LNCAP (cell line): ENCODE measurements around the gene PDE4D.

Source experiments
- TF ChIP-seq, protein P1 (sequence below): fragments of 450-650 bp; IDR thresholded peaks from 2 replicates; pipeline ENCODE4 v1.5.1; 2017; ENCODE audit warnings: mild to moderate bottlenecking

Gene PDE4D

DNA sequence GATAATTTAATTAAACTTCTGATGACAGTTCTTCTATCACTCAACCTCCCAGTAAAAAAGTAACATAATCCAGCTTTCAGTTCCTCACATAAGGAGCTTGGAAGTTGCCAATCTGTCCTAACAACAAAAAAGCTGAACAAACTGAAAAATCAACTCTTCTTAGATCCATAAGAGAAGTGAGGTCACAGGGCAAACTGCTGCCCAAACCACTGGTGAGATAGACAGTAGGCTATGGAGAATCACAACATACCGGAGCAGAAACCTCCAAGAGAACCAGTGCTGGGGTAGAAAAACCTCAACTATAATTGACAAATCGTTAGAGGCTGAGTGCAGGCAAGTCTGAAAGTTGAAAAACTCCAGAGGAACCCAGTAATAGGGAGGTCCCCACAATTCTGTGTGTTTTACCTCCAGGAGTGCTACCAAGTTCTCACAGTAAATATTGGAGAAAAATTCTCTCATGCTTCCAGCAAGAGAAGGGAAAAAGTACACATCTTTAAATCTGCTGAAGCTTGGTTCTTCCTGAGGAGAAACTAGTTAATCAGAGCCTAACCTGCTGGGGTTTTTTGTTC lies 300.0 kb downstream of the PDE4D start:
- TF ChIP-seq, protein P1, sequence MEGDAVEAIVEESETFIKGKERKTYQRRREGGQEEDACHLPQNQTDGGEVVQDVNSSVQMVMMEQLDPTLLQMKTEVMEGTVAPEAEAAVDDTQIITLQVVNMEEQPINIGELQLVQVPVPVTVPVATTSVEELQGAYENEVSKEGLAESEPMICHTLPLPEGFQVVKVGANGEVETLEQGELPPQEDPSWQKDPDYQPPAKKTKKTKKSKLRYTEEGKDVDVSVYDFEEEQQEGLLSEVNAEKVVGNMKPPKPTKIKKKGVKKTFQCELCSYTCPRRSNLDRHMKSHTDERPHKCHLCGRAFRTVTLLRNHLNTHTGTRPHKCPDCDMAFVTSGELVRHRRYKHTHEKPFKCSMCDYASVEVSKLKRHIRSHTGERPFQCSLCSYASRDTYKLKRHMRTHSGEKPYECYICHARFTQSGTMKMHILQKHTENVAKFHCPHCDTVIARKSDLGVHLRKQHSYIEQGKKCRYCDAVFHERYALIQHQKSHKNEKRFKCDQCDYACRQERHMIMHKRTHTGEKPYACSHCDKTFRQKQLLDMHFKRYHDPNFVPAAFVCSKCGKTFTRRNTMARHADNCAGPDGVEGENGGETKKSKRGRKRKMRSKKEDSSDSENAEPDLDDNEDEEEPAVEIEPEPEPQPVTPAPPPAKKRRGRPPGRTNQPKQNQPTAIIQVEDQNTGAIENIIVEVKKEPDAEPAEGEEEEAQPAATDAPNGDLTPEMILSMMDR: no peak

DNA sequence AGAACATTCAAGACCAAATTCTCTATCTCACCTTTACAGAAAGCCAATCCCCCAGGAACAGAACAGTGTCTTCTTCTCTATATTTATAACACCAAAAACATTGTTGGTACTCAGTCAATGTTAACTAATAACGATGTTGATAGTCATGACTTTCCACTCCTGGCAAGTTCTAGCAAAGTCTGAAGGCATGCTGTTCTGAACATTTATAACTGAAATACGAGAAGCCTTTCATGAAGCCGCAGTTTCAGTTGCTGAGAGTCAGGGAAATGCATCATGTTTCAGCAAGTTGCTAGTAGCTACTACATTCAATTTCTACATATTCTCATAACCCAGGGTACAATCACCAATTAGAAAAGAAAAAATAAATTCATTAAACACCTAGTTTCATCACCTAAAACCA lies 301.4 kb downstream of the PDE4D start:
- TF ChIP-seq, protein P1: no peak

DNA sequence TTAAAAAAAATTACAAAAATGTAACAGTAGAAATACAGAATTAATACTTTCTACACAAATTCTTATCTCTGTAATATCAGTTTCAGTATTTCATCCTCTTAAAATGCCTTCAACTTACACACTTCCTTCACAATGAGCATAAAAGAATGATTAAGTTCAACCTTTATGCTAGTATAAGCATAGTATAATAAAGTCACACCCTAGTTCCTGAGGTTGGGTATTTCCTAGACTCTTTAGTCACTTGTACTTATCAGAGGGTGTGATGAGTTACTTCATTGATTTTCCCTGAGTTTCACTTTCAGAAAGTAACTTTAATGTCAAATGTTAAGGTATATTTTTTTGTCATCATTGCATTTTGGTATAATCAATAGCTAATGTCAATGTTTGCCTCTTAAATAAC lies 302.4 kb downstream of the PDE4D start:
- TF ChIP-seq, protein P1: no peak

DNA sequence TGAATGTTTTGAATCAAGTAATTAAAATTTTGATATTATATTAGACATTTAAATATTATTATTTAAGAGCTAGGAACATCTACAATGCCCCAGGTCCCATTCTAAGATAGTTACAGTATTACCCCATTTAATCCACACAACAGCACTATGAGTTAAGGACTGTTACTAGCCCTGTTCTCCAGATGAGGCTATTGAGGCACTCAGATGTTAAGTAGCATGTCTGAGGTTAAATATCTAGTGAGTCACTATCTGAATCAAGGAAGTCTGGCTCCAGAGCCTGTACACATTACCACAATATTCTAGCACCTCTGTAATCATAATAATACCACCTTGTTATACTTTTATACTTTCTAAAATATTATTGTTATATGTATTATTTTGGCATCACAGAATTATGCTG lies 304.6 kb downstream of the PDE4D start:
- TF ChIP-seq, protein P1: no peak

- TF ChIP-seq, protein P1: no peak
These were observed 305.8 kb downstream of the PDE4D start for GRCh38 chr5:59587489-59588337.

GRCh38 chr5:59586841-59587240 lies 306.7 kb downstream of the PDE4D start:
- TF ChIP-seq, protein P1: no peak

- TF ChIP-seq, protein P1: no peak
These were observed 308.4 kb downstream of the PDE4D start for GRCh38 chr5:59584858-59585846.
